HepG2 (cell line): Measurements from ENCODE around the gene LRRC25. TPM values are rescaled to one million over a fixed set of nuclear protein-coding genes. Genes with fewer than 3 reads are reported as not detected.

Source experiments
- ARID5B ChIP-seq: IDR thresholded peaks from 2 replicates; pipeline ENCODE4 v1.4.0; 2020; ENCODE audit warnings: mild to moderate bottlenecking, missing genetic modification reagents
- ATM ChIP-seq: fragments of 450-650 bp; IDR thresholded peaks from 2 replicates; pipeline ENCODE4 v1.7.1; 2017; ENCODE audit warnings: mild to moderate bottlenecking, borderline replicate concordance
- CREB3 ChIP-seq: sonication (generic); formaldehyde crosslinking; IDR thresholded peaks from 2 replicates; pipeline ENCODE4 v1.5.0; 2020; ENCODE audit warnings: missing genetic modification reagents
- KLF15 ChIP-seq: sonication (generic); formaldehyde crosslinking; IDR thresholded peaks from 2 replicates; pipeline ENCODE4 v1.8.1; 2023; ENCODE audit warnings: borderline replicate concordance, mild to moderate bottlenecking, inconsistent platforms, missing genetic modification reagents, mixed read lengths
- NCOR1 ChIP-seq: fragments of 200-600 bp; sonication (generic); IDR thresholded peaks from 2 replicates; pipeline ENCODE4 v1.7.0; 2017; ENCODE audit warnings: antibody characterized with exemption, low read length, borderline replicate concordance
- RFX1 ChIP-seq: fragments of 450-650 bp; IDR thresholded peaks from 2 replicates; pipeline ENCODE4 v1.6.1; 2017
- SOX5 ChIP-seq: IDR thresholded peaks from 2 replicates; pipeline ENCODE4 v1.6.1; 2016; ENCODE audit warnings: borderline replicate concordance
- ZBTB7B ChIP-seq: sonication (generic); formaldehyde crosslinking; IDR thresholded peaks from 2 replicates; pipeline ENCODE4 v1.4.0; 2020; ENCODE audit warnings: missing genetic modification reagents
- ZNF253 ChIP-seq: sonication (generic); formaldehyde crosslinking; IDR thresholded peaks from 2 replicates; pipeline ENCODE4 v1.8.0; 2022; ENCODE audit warnings: mild to moderate bottlenecking, missing genetic modification reagents, borderline replicate concordance
- ZNF350 ChIP-seq: sonication (generic); formaldehyde crosslinking; IDR thresholded peaks from 2 replicates; pipeline ENCODE4 v1.4.0; 2020; ENCODE audit warnings: mild to moderate bottlenecking, low read depth, missing genetic modification reagents, borderline replicate concordance
- ZNF468 ChIP-seq: sonication (generic); formaldehyde crosslinking; IDR thresholded peaks from 2 replicates; pipeline ENCODE4 v1.8.0; 2022; ENCODE audit warnings: mild to moderate bottlenecking, moderate library complexity, missing genetic modification reagents
- ZNF709 ChIP-seq: sonication (generic); formaldehyde crosslinking; IDR thresholded peaks from 2 replicates; pipeline ENCODE4 v1.5.0; 2020; ENCODE audit warnings: mild to moderate bottlenecking, missing genetic modification reagents
- polyA plus RNA-seq, 8 experiments: library from polyadenylated mRNA; depleted of rRNA in 3 of 8; stranded (reverse) in 7 of 8; unstranded in 1 of 8; fragments of >200 nt; fragmentation: Illumina TruSeq in 4 of 8; extraction: Trizol in 4 of 8; gene quantifications; 2 replicates each; pipeline versions ENCODE4 v1.2.1 to v1.2.3, GENCODE V29; 2011 to 2016; ENCODE audit warnings: low read depth in 4 of 8, missing spikeins in 1 of 8, mixed read lengths in 1 of 8; ENCODE audit not compliant: insufficient read depth in 1 of 8
- total RNA-seq, 5 experiments: library from RNA; depleted of rRNA; stranded (reverse); fragments of >200 nt; fragmentation: Illumina TruSeq; extraction: Trizol; gene quantifications; 2 replicates each; pipeline ENCODE4 v1.2.3, GENCODE V29; 2016; ENCODE audit warnings: low read depth in 1 of 5
- TF ChIP-seq, protein P1 (sequence below): sonication (generic); formaldehyde crosslinking; IDR thresholded peaks from 2 replicates; pipeline ENCODE4 v1.4.0; 2020; ENCODE audit warnings: missing genetic modification reagents
- TF ChIP-seq, protein P2 (sequence below): sonication (generic); formaldehyde crosslinking; IDR thresholded peaks from 2 replicates; pipeline ENCODE4 v1.4.0; 2020; ENCODE audit warnings: missing genetic modification reagents
- TF ChIP-seq, protein P3 (sequence below): sonication (generic); formaldehyde crosslinking; IDR thresholded peaks from 2 replicates; pipeline ENCODE4 v1.9.0; 2021; ENCODE audit warnings: missing genetic modification reagents, mild to moderate bottlenecking, borderline replicate concordance

Gene LRRC25
- total and polyA plus RNA-seq, 2 of the 13 experiments (the other 11 are each of a cell fraction or from before 2014, with no cell fraction given), result 0.13 to 0.53 TPM

- TF ChIP-seq, protein P1, sequence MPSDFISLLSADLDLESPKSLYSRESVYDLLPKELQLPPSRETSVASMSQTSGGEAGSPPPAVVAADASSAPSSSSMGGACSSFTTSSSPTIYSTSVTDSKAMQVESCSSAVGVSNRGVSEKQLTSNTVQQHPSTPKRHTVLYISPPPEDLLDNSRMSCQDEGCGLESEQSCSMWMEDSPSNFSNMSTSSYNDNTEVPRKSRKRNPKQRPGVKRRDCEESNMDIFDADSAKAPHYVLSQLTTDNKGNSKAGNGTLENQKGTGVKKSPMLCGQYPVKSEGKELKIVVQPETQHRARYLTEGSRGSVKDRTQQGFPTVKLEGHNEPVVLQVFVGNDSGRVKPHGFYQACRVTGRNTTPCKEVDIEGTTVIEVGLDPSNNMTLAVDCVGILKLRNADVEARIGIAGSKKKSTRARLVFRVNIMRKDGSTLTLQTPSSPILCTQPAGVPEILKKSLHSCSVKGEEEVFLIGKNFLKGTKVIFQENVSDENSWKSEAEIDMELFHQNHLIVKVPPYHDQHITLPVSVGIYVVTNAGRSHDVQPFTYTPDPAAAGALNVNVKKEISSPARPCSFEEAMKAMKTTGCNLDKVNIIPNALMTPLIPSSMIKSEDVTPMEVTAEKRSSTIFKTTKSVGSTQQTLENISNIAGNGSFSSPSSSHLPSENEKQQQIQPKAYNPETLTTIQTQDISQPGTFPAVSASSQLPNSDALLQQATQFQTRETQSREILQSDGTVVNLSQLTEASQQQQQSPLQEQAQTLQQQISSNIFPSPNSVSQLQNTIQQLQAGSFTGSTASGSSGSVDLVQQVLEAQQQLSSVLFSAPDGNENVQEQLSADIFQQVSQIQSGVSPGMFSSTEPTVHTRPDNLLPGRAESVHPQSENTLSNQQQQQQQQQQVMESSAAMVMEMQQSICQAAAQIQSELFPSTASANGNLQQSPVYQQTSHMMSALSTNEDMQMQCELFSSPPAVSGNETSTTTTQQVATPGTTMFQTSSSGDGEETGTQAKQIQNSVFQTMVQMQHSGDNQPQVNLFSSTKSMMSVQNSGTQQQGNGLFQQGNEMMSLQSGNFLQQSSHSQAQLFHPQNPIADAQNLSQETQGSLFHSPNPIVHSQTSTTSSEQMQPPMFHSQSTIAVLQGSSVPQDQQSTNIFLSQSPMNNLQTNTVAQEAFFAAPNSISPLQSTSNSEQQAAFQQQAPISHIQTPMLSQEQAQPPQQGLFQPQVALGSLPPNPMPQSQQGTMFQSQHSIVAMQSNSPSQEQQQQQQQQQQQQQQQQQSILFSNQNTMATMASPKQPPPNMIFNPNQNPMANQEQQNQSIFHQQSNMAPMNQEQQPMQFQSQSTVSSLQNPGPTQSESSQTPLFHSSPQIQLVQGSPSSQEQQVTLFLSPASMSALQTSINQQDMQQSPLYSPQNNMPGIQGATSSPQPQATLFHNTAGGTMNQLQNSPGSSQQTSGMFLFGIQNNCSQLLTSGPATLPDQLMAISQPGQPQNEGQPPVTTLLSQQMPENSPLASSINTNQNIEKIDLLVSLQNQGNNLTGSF (CRISPR knock-in tag), result no peak
- TF ChIP-seq ZNF709 (CRISPR knock-in tag) (no peak), ARID5B (CRISPR knock-in tag) (no peak; the same call in 1 of the 2 replicates), KLF15 (CRISPR knock-in tag) (no peak), CREB3 (CRISPR knock-in tag) (no peak), ZNF253 (CRISPR knock-in tag) (no peak), ZNF468 (no peak), ATM (no peak), RFX1 (peak; percentile 37; the same call in 1 of the 2 replicates), SOX5 (CRISPR knock-in tag) (no peak), NCOR1 (no peak), ZNF350 (CRISPR knock-in tag) (no peak; the same call in 1 of the 2 replicates), ZBTB7B (CRISPR knock-in tag) (peak; percentile 15; the same call in 1 of the 2 replicates)
- TF ChIP-seq, protein P2, sequence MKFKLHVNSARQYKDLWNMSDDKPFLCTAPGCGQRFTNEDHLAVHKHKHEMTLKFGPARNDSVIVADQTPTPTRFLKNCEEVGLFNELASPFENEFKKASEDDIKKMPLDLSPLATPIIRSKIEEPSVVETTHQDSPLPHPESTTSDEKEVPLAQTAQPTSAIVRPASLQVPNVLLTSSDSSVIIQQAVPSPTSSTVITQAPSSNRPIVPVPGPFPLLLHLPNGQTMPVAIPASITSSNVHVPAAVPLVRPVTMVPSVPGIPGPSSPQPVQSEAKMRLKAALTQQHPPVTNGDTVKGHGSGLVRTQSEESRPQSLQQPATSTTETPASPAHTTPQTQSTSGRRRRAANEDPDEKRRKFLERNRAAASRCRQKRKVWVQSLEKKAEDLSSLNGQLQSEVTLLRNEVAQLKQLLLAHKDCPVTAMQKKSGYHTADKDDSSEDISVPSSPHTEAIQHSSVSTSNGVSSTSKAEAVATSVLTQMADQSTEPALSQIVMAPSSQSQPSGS (CRISPR knock-in tag), result no peak
- TF ChIP-seq, protein P3, sequence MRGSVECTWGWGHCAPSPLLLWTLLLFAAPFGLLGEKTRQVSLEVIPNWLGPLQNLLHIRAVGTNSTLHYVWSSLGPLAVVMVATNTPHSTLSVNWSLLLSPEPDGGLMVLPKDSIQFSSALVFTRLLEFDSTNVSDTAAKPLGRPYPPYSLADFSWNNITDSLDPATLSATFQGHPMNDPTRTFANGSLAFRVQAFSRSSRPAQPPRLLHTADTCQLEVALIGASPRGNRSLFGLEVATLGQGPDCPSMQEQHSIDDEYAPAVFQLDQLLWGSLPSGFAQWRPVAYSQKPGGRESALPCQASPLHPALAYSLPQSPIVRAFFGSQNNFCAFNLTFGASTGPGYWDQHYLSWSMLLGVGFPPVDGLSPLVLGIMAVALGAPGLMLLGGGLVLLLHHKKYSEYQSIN (CRISPR knock-in tag), result no peak
Measured at GRCh38 chr19:18396471-18397241, 766 bp downstream of the LRRC25 start (continued).
